Fibroblast of villous mesenchyme (primary cell): ENCODE data around the gene XPA. TPM values are rescaled to one million over a fixed set of nuclear protein-coding genes. Genes with fewer than 3 reads are reported as not detected.

Experiments
- DNase-seq: peaks from one replicate; pipeline ENCODE4 v3.0.0-alpha.2; 2010; ENCODE audit warnings: low read depth
- H3K4me3 ChIP-seq: 2 replicates; pipeline ENCODE4 v1.5.1; 2011; ENCODE audit warnings: low read depth, mild to moderate bottlenecking, low read length
- total RNA-seq: library from RNA; depleted of rRNA; stranded (reverse); fragments of >200 nt; gene quantifications from 2 replicates; pipeline ENCODE4 v1.2.3, GENCODE V29; 2012
- TF ChIP-seq, protein P1 (sequence below): IDR thresholded peaks from 2 replicates; pipeline ENCODE4 v1.5.1; 2012; ENCODE audit warnings: low read depth, mild to moderate bottlenecking, low read length; ENCODE audit not compliant: insufficient read depth

XPA gene
- total RNA-seq, 1 donor, result 7.8 TPM

DNA sequence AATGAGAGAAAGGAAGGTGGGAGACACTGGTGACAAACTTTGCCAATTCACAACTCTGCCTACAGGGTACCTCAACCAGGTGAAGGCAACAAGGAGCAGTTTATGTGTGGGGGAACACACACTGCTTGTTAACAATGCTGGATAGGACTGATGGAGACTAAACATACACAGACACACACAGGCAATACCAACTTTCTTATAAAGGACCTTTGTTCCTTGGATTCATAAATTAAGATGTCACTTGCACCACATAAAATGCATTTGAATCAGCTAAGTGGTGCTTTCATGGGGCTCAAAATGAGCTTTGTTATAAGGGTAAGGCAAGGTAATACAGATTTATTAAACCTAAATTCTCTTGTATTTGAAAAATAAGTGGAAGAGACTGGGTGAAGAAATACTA, 68.0 kb downstream of the XPA start:
- DNase-seq, result no peak
- TF ChIP-seq, protein P1, sequence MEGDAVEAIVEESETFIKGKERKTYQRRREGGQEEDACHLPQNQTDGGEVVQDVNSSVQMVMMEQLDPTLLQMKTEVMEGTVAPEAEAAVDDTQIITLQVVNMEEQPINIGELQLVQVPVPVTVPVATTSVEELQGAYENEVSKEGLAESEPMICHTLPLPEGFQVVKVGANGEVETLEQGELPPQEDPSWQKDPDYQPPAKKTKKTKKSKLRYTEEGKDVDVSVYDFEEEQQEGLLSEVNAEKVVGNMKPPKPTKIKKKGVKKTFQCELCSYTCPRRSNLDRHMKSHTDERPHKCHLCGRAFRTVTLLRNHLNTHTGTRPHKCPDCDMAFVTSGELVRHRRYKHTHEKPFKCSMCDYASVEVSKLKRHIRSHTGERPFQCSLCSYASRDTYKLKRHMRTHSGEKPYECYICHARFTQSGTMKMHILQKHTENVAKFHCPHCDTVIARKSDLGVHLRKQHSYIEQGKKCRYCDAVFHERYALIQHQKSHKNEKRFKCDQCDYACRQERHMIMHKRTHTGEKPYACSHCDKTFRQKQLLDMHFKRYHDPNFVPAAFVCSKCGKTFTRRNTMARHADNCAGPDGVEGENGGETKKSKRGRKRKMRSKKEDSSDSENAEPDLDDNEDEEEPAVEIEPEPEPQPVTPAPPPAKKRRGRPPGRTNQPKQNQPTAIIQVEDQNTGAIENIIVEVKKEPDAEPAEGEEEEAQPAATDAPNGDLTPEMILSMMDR, result no peak
- H3K4me3 ChIP-seq, result no peak overlapping the region

DNA sequence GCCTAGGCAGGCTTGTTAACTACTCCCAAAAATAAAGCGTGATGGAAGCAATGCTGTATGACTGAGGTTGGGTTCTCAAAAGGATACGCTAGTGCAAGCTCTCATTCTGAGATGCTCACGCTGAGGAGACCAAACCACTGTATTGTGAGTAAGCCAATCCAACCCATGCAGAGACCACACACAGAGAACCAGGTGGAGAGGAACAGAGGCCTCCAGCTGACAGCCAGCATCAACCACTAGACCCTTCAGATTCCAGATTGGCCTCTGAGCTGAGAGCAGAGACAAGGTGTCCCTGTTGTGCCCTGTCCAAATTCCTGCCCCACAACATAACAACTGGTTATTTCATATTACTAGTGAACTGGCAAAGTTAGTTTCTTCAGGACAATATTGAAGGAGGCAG, 68.5 kb downstream of the XPA start:
- H3K4me3 ChIP-seq, result no peak overlapping the region
- TF ChIP-seq, protein P1, result no peak
- DNase-seq, result no peak

DNA sequence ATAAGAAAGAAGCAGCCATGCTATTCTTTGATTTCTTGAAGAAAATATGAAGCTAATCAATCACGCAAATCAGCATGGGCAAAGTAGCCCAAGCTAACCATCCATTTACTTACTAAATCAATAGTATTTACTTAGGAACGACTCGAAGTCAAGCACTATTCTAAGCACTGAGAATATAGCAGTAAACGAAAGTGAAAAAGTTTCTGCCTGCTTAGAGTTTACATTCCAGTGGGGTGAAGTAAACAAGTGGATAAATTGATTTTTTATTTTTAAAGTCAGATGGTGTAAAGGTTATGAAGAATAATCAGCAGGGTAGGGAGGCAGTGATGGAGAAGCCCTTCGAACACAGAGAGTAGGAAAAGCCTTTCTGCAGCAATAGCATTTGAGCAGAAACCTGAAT, 69.5 kb downstream of the XPA start:
- TF ChIP-seq, protein P1, result no peak
- DNase-seq, result peak; percentile 62
- H3K4me3 ChIP-seq, result peak overlapping the region; percentile 36

DNA sequence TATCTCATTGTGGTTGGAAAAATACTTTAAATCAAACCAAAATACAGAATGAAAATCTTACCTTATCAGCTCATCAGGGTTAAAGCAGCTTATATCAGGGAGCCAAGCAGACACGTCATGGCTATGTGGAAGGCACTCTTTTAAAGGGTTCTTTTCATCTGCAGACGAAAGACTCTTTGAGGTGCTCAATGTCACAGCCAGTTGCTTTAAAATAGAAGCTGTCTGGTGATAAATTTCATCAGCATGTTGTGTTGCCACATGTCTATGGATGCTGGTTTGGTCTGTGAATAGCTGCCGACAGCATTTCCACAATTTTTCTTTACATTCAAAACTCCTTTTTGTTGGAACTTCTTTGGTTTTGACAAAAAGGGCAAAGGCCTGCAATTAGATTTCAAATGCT, 71.5 kb downstream of the XPA start:
- TF ChIP-seq, protein P1, result no peak

More for the DNA sequence above, 71.5 kb downstream of the XPA start:
- H3K4me3 ChIP-seq, result no peak overlapping the region
- DNase-seq, result no peak

Other genes with a start within 250 kb of the XPA start
- 0.43 and 0.97 TPM in 2 replicates for gene TMOD1, start 195.7 kb downstream of the XPA start, total RNA-seq
- 12.6 and 15.1 TPM in 2 replicates for gene TSTD2, start 64.0 kb downstream of the XPA start, total RNA-seq
- 33.8 and 60.9 TPM in 2 replicates for gene NCBP1, start 63.5 kb downstream of the XPA start, total RNA-seq
- under 0.01 and 0.64 TPM in 2 replicates for gene FOXE1, start 155.9 kb upstream of the XPA start, total RNA-seq
- 14.5 and 15.5 TPM in 2 replicates for gene TRMO, start 225.2 kb upstream of the XPA start, total RNA-seq
- not detected in 2 replicates for gene HEMGN, start 240.8 kb upstream of the XPA start, total RNA-seq